AG04449 (cell line): ENCODE results near the gene MAMSTR.
A peak's percentile ranks its signal among the peaks of the same experiment; 100 is the strongest.

Experiments used
- CTCF ChIA-PET: fragments of 350-600 bp; formaldehyde crosslinking; extraction: SDS; loops from one replicate; lab custom pipeline; 2021; ENCODE audit warnings: antibody characterized with exemption; lab: Yijun Ruan, JAX
- POLR2A ChIA-PET: fragments of 400-600, 350-600 bp; formaldehyde crosslinking; extraction: SDS; loops from one replicate; lab custom pipeline; 2020; ENCODE audit warnings: antibody characterized with exemption, inconsistent platforms; lab: Yijun Ruan, JAX
- DNase-seq: peaks from one replicate; pipeline ENCODE4 v3.0.0-alpha.2; 2010; ENCODE audit warnings: low read depth, low spot score
- H3K4me3 ChIP-seq: 2 replicates; pipeline ENCODE4 v1.5.1; 2011; ENCODE audit warnings: low read depth, mild to moderate bottlenecking, control low read depth, low read length
- CTCF ChIP-seq: IDR thresholded peaks from one replicate; pipeline ENCODE4 v1.5.1; 2011; ENCODE audit warnings: mild to moderate bottlenecking, moderate library complexity, low read length, control low read depth, inconsistent platforms; ENCODE audit not compliant: insufficient read depth; ENCODE audit errors: missing control alignments

The MAMSTR gene

GRCh38 chr19:48757089-48757675, 37.7 kb upstream of the MAMSTR start:
- ChIA-PET POLR2A (no interaction called here), CTCF (interaction anchor here (1.1 kb wide), 2 partner anchors 13 to 31 kb away, joined by 3 to 4 read pairs; no protein-coding TSS in a partner anchor)
- no peak overlapping the region for H3K4me3 ChIP-seq
- no peak for TF ChIP-seq CTCF
- no peak for DNase-seq

DNA sequence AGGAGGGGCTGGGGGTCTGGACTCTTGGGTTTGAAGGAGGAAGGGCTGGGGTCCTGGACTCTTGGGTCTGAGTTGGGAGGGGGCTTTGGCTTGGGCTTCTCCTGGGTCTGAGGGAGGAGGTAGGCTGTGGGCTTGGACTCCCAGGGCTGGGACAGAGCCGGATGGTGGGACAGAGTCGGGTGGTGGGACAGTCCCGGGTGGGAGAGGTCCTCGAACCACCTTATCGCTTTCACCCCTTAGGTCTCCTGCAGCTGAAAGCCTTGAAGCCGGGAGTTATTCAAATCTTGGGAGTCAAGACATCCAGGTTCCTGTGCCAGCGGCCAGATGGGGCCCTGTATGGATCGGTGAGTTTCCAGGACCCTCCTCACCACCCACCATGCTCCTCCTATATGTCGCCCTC, 37.2 kb upstream of the MAMSTR start:
- no peak for DNase-seq
- no peak for TF ChIP-seq CTCF
- H3K4me3 ChIP-seq: no peak overlapping the region
- ChIA-PET CTCF (interaction anchor here (1.1 kb wide), 1 partner anchor 14 kb away, joined by 3 read pairs; no protein-coding TSS in a partner anchor), POLR2A (no interaction called here)

- no peak for TF ChIP-seq CTCF
- no peak overlapping the region for H3K4me3 ChIP-seq
- ChIA-PET CTCF (interaction anchor here (1.1 kb wide), 1 partner anchor 14 kb away, joined by 3 read pairs; no protein-coding TSS in a partner anchor), POLR2A (no interaction called here)
- no peak for DNase-seq
Observed at GRCh38 chr19:48756212-48756611, 36.7 kb upstream of the MAMSTR start.

DNA sequence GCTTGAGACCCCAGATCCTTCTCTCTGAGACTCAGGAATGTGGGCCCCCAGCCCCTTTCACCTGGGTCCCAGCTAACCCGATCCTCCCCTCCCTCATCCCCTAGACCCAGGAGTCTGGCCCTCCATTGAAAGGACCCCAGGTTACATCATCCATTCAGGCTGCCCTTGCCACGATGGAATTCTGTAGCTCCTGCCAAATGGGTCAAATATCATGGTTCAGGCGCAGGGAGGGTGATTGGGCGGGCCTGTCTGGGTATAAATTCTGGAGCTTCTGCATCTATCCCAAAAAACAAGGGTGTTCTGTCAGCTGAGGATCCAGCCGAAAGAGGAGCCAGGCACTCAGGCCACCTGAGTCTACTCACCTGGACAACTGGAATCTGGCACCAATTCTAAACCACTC, 36.3 kb upstream of the MAMSTR start:
- no peak for TF ChIP-seq CTCF
- no peak overlapping the region for H3K4me3 ChIP-seq
- DNase-seq: no peak
- ChIA-PET CTCF (interaction anchor here (1.1 kb wide), 1 partner anchor 15 kb away, joined by 3 read pairs; no protein-coding TSS in a partner anchor), POLR2A (no interaction called here)

DNA sequence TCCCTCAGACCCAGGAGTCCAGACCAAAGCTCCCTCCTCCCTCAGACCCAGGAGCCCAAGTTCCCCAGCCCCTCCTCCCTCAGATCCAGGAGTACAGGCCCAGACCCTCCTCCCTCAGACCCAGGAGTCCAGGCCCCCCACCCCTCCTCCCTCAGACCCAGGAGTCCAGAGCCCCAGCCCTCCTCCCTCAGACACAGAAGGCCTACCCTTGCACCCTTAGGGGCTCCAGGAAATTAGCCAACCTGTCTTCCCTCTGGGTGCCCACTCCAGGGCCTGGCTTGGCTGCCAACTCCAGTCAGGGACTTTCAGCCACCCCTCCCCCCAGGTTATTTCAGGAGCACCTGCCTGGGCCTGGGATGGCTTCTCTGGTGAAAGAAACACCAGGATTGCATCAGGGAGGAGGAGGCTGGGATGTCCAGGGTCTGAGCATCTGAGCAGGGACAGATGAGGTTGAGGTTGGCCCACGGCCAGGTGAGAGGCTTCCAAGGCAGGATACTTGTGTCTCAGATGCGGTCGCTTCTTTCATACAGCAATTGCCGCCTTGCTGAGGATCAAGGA, 35.6 kb upstream of the MAMSTR start, which contains the start of gene FGF21:
Gene FGF21, plus strand, starts transcription at position 441 of the 558 bp plus-strand sequence. CDS start 713 bp downstream, outside the sequence.
- DNase-seq: no peak
- H3K4me3 ChIP-seq: no peak within 1 kb of the TSS
- CTCF ChIA-PET: no interaction called here
- POLR2A ChIA-PET: no interaction called here
- no peak for TF ChIP-seq CTCF

GRCh38 chr19:48752496-48753365, 33.2 kb upstream of the MAMSTR start, which contains the start of gene FUT1:
FUT1 (minus strand) TSS chr19:48752641; CDS start chr19:48751281, 1,360 bp downstream.
- POLR2A ChIA-PET: no interaction called here
- TF ChIP-seq CTCF: no peak
- no peak for DNase-seq
- H3K4me3 ChIP-seq: peak within 1 kb of the TSS; percentile 30
- CTCF ChIA-PET: no interaction called here
